ENCODE measurements around the gene SYT6.

GRCh38 chr1:114090738-114091505 is 62.7 kb downstream of the SYT6 start:
- TF ChIP-seq CTCF (IDR thresholded peaks at IDR 0.05; ENCODE audit: low read length), result no peak
- TF ChIP-seq EZH2 (optimal IDR thresholded peaks at IDR 0.05; ENCODE audit: low read depth, low read length), result no peak

Data from MM.1S (cell line).